PFSK-1 (cell line): Measurements from ENCODE around the gene IMPG2.

ENCODE experiments used
- FOXP2 ChIP-seq: optimal IDR thresholded peaks from 2 replicates; pipeline ENCODE3; 2011; ENCODE audit warnings: borderline replicate concordance, control low read depth, inconsistent platforms; ENCODE audit not compliant: insufficient read depth; ENCODE audit errors: extremely low read length, extremely low read depth
- POLR2AphosphoS5 ChIP-seq: IDR thresholded peaks from 2 replicates; pipeline ENCODE4 v1.6.1; 2012; ENCODE audit warnings: low read depth, mild to moderate bottlenecking, control low read depth, low read length, moderate library complexity
- SIN3A ChIP-seq: IDR thresholded peaks from 2 replicates; pipeline ENCODE4 v1.6.1; 2012; ENCODE audit warnings: mild to moderate bottlenecking, low read length, moderate library complexity, borderline replicate concordance; ENCODE audit not compliant: insufficient read depth
- TAF1 ChIP-seq: IDR thresholded peaks from 2 replicates; pipeline ENCODE4 v1.6.1; 2012; ENCODE audit warnings: low read length, control low read depth, borderline replicate concordance; ENCODE audit not compliant: insufficient read depth
- TF ChIP-seq, protein P1 (sequence below), 2 experiments: IDR thresholded peaks; 2 replicates each; pipeline versions ENCODE4 v1.6.1 to v1.8.0; 2011 to 2012; ENCODE audit warnings: low read depth in 2 of 2, low read length in 2 of 2, control low read depth in 1 of 2, inconsistent platforms in 1 of 2, mild to moderate bottlenecking in 1 of 2, moderate library complexity in 1 of 2; ENCODE audit not compliant: insufficient read depth in 1 of 2

The IMPG2 gene

DNA sequence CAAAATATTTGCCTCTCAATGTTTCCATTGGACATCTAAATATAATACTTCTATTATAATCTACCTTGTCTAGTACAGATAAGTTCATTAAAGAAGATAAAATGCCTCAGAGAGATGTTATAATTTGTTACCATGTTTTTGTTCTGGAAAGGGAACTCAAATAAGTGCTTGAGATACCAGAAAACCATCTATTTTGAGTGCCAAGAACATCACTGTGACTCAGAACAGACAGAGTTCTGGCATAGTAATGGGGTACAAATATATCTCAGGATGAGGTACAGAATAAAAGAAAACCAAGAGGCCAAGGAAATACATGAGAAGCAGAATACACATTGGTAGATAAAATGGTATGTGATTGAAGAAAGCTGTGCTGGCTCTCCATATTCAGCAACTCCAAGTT is 58.9 kb downstream of the IMPG2 start:
- TF ChIP-seq FOXP2 (no peak), SIN3A (no peak), POLR2AphosphoS5 (no peak), TAF1 (no peak)
- TF ChIP-seq, protein P1, sequence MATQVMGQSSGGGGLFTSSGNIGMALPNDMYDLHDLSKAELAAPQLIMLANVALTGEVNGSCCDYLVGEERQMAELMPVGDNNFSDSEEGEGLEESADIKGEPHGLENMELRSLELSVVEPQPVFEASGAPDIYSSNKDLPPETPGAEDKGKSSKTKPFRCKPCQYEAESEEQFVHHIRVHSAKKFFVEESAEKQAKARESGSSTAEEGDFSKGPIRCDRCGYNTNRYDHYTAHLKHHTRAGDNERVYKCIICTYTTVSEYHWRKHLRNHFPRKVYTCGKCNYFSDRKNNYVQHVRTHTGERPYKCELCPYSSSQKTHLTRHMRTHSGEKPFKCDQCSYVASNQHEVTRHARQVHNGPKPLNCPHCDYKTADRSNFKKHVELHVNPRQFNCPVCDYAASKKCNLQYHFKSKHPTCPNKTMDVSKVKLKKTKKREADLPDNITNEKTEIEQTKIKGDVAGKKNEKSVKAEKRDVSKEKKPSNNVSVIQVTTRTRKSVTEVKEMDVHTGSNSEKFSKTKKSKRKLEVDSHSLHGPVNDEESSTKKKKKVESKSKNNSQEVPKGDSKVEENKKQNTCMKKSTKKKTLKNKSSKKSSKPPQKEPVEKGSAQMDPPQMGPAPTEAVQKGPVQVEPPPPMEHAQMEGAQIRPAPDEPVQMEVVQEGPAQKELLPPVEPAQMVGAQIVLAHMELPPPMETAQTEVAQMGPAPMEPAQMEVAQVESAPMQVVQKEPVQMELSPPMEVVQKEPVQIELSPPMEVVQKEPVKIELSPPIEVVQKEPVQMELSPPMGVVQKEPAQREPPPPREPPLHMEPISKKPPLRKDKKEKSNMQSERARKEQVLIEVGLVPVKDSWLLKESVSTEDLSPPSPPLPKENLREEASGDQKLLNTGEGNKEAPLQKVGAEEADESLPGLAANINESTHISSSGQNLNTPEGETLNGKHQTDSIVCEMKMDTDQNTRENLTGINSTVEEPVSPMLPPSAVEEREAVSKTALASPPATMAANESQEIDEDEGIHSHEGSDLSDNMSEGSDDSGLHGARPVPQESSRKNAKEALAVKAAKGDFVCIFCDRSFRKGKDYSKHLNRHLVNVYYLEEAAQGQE (IDR thresholded peaks at IDR 0.05; ENCODE audit: insufficient read depth in 1 of 2, low read depth in 2 of 2, low read length in 2 of 2), result no peak

DNA sequence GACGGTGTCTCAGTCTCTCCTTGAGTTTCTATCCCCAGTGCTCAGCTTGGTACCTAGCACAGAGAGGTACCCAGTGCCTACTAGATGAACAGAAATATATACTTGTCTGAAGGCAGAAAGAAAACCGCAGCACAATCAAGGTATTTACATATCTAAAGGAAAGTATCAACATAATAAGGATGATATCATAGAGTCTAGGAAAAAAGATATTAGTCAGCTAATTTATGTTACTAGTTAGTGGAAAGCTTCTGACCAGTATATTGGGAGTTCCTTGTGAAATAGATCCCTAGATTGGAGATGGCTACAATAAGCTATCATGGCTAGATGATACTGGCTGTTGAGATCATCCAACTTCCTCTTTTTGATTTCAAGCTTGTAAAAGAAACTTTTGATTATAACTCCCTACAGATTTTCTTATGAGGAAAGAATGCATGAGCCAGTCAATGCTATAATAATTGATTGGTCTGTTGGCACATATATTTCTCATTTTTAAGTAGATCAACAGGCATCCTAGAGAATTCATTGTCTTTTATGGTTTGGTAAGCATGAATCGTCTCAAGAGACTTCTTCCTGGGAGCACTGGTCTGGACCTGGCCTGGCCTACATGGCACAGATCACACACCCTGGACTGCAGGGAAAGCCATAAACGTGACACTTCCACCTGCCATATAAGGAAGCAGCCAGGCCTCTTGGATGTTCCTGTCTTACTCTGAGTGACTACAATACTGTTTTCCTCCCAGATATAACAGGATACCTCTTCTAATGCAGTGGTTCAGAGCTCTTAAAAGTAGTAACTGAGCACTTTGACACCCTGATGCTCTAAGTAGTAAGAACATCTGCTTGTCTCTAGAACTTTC is 60.7 kb downstream of the IMPG2 start:
- TF ChIP-seq, protein P1 (IDR thresholded peaks at IDR 0.05; ENCODE audit: insufficient read depth in 1 of 2, low read depth in 2 of 2, low read length in 2 of 2), result no peak
- TF ChIP-seq FOXP2 (no peak), SIN3A (no peak), TAF1 (no peak), POLR2AphosphoS5 (no peak)

DNA sequence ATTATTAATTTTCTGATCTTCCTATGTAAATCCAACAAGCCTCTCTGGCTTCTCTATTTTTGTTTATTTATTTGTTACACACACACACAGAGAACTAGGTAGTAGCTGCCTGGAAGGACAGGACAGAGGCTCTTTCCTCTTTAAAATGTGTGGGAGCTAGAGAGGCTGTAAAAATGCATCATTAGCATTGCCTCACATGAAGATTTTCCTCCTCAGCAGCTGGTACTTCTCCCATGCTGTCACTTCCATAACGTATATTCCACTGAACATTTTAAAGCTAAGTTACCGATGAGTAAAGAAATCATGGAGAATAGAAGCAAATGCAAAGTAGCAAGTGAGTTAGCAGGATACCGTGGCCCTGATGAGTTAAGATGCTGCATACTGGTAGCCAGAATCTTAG is 63.9 kb downstream of the IMPG2 start:
- TF ChIP-seq FOXP2, result no peak
- no peak for TF ChIP-seq TAF1
- TF ChIP-seq POLR2AphosphoS5, result no peak
- TF ChIP-seq, protein P1 (IDR thresholded peaks at IDR 0.05; ENCODE audit: insufficient read depth in 1 of 2, low read depth in 2 of 2, low read length in 2 of 2), result no peak
- no peak for TF ChIP-seq SIN3A

DNA sequence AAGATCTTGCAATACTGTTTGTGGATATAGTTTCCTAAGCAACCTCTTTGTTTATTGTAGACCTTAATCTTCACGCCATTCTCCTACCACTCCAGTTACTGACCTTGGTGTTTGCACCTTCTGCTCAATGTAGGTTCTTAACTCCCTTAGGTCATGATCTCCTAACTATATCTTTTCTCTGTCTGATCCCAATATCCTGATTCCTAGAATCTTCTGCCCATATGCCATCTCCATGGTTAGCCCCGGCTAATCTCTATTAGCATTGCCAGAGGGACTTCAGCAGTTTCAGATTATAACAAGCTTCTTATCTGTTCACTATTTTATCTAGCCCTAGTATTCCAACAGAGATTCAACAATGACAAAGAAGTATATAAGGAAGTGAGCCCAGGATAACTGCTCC is 64.9 kb downstream of the IMPG2 start:
- TF ChIP-seq, protein P1 (IDR thresholded peaks at IDR 0.05; ENCODE audit: insufficient read depth in 1 of 2, low read depth in 2 of 2, low read length in 2 of 2), result no peak
- TF ChIP-seq SIN3A (no peak), TAF1 (no peak), POLR2AphosphoS5 (no peak), FOXP2 (no peak)

DNA sequence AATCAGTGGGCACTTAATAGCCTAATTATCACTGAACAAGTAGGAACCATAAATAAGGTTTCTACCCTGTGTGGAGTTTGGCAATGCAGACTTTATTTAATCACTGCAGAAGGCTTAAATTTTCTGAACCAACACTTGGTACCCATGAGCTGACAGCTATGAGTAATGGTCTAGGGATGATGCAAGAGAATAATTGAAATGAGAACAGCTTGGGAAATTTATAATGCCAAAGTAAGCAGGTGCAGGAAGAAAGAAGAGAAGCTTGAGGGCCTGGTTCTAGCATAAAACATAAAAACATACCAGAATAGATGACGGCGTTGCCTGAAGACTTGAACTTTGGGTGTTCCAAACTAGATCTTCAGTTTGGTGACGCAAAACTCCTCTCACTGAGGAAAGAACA is 67.0 kb downstream of the IMPG2 start:
- TF ChIP-seq SIN3A (no peak), TAF1 (no peak)
